Measurements from ENCODE around the gene POLG. TPM values are rescaled to one million over a fixed set of nuclear protein-coding genes. Genes with fewer than 3 reads are reported as not detected.

The POLG gene
- polyA plus RNA-seq, 1 experiment, result 13.7 TPM

DNA sequence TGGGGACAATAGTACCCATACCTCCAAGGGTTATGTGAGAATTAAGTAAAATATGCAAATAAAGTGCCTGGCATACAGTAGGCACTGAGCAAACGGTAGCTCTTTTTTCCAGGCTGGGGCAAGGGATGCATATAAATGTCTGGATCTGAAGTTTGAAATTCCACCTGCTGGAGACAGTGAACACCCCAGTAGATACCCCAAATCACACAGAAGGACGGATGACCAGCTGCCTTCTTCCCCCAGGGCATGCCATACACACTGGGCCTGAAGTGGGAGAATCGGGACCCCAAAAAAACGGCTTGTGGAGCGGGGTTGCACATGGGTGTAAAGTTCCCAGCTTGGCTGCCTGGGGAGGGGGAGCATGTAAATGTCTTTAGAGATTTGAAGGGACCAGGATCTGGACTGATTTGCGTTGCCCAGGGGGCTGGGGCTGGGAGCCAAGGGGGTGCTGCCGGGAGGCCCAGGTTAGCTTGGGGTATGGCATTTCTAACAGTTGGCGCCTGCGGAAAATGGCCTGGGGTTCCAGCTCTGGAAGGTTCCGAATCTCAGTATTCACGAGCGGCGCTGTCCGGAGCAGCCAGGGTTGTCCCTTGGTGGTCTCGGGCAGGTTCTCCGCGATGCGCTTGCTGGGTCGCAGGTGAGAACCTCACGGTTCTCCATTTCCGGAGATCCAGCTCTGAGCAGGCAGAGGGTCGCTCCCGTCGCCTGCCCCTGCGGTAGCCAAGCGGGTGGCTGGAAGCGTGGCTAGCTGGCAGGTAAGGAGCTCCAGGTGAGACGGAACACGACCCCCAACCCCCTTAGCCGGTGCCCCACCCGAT is 42.6 kb upstream of the POLG start:
- peaks cover 96% of the 10 kb centered on the region for H3K27me3 ChIP-seq (ENCODE audit: control insufficient read depth, insufficient read depth, low read length)
- peaks cover 12% of the 10 kb centered on the region; the same call in 1 of the 2 replicates for H3K9me3 ChIP-seq (ENCODE audit: control insufficient read depth, insufficient read depth, low read length)
- H3K4me3 ChIP-seq (ENCODE audit: low read depth, low read length), result no peak overlapping the region
- H3K27ac ChIP-seq (ENCODE audit: low read depth, low read length), result no peak overlapping the region
- TF ChIP-seq, protein P1, sequence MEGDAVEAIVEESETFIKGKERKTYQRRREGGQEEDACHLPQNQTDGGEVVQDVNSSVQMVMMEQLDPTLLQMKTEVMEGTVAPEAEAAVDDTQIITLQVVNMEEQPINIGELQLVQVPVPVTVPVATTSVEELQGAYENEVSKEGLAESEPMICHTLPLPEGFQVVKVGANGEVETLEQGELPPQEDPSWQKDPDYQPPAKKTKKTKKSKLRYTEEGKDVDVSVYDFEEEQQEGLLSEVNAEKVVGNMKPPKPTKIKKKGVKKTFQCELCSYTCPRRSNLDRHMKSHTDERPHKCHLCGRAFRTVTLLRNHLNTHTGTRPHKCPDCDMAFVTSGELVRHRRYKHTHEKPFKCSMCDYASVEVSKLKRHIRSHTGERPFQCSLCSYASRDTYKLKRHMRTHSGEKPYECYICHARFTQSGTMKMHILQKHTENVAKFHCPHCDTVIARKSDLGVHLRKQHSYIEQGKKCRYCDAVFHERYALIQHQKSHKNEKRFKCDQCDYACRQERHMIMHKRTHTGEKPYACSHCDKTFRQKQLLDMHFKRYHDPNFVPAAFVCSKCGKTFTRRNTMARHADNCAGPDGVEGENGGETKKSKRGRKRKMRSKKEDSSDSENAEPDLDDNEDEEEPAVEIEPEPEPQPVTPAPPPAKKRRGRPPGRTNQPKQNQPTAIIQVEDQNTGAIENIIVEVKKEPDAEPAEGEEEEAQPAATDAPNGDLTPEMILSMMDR (IDR thresholded peaks at IDR 0.05; ENCODE audit: low read depth, low read length), result no peak
- POLR2A ChIA-PET, result no interaction called here
- CTCF ChIA-PET, result interaction anchor here (2.2 to 6.6 kb wide), 2 partner anchors 18 to 53 kb away, joined by 5 to 45 read pairs; no protein-coding TSS in a partner anchor
- no peak for DNase-seq (ENCODE audit: low read depth, low spot score)

DNA sequence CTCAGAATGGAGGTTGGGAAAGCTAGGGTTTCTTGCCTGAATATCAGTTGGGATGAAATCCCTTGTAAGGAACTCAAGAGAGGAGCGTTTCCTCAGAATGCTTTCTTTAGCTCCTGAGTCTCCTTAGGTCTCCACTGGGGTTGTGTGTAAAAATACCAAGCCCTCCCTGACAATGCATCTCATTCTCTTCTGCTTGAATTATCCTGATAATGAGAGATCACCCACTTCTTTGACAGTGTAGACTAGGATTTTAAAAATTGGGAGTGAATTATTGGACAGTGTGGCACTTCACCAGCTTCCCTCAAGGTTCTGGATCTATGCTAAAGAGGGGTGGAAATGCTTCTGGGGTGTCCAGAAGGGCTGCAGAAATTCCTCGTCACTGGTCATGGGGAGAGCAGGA is 41.8 kb upstream of the POLG start:
- Histone ChIP-seq H3K4me3 (ENCODE audit: low read depth, low read length) (no peak overlapping the region), H3K9me3 (ENCODE audit: control insufficient read depth, insufficient read depth, low read length) (peaks cover 12% of the 10 kb centered on the region; the same call in 1 of the 2 replicates), H3K27me3 (ENCODE audit: control insufficient read depth, insufficient read depth, low read length) (peaks cover 95% of the 10 kb centered on the region), H3K27ac (ENCODE audit: low read depth, low read length) (no peak overlapping the region)
- CTCF ChIA-PET, result interaction anchor here (1.5 to 6.6 kb wide), 2 partner anchors 17 to 54 kb away, joined by 9 to 45 read pairs; no protein-coding TSS in a partner anchor
- POLR2A ChIA-PET, result no interaction called here
- TF ChIP-seq, protein P1 (IDR thresholded peaks at IDR 0.05; ENCODE audit: low read depth, low read length), result no peak
- DNase-seq (ENCODE audit: low read depth, low spot score), result no peak

GRCh38 chr15:89375093-89376005 is 40.7 kb upstream of the POLG start:
- CTCF ChIA-PET, result interaction anchor here (1.5 to 6.6 kb wide), 2 partner anchors 16 to 55 kb away, joined by 9 to 45 read pairs; no protein-coding TSS in a partner anchor
- Histone ChIP-seq H3K27me3 (ENCODE audit: control insufficient read depth, insufficient read depth, low read length) (peaks cover 94% of the 10 kb centered on the region), H3K27ac (ENCODE audit: low read depth, low read length) (no peak overlapping the region), H3K9me3 (ENCODE audit: control insufficient read depth, insufficient read depth, low read length) (peaks cover 16% of the 10 kb centered on the region; the same call in 1 of the 2 replicates), H3K4me3 (ENCODE audit: low read depth, low read length) (no peak overlapping the region)
- TF ChIP-seq, protein P1 (IDR thresholded peaks at IDR 0.05; ENCODE audit: low read depth, low read length), result no peak
- POLR2A ChIA-PET, result no interaction called here
- DNase-seq (ENCODE audit: low read depth, low spot score), result no peak

GRCh38 chr15:89374086-89374981 is 39.7 kb upstream of the POLG start:
- Histone ChIP-seq H3K9me3 (ENCODE audit: control insufficient read depth, insufficient read depth, low read length) (peaks cover 14% of the 10 kb centered on the region; the same call in 1 of the 2 replicates), H3K27ac (ENCODE audit: low read depth, low read length) (no peak overlapping the region), H3K27me3 (ENCODE audit: control insufficient read depth, insufficient read depth, low read length) (peaks cover 94% of the 10 kb centered on the region), H3K4me3 (ENCODE audit: low read depth, low read length) (no peak overlapping the region)
- CTCF ChIA-PET, result interaction anchor here (6.6 kb wide), 1 partner anchor 15 kb away, joined by 45 read pairs; no protein-coding TSS in a partner anchor
- DNase-seq (ENCODE audit: low read depth, low spot score), result no peak
- POLR2A ChIA-PET, result no interaction called here
- TF ChIP-seq, protein P1 (IDR thresholded peaks at IDR 0.05; ENCODE audit: low read depth, low read length), result no peak
